Gastrocnemius medialis (tissue), 4 donors: Measurements from ENCODE around the gene SDHC. TPM values are rescaled to one million over a fixed set of nuclear protein-coding genes. Genes with fewer than 3 reads are reported as not detected.

Experiments used
- ATAC-seq, 2 donors: fragments of 150-250 bp; one replicate each; pipeline ENCODE4 v1.9.1; 2016
- DNase-seq, 2 donors: peaks; one replicate each; pipeline ENCODE4 v3.0.0-alpha.2; 2019
- H3K27ac ChIP-seq, 4 donors: fragments of 200-600 bp; sonication (generic); 1 replicate in 1 of 4; 2 replicates in 3 of 4; pipeline ENCODE4 v1.5.1; 2016 to 2018; ENCODE audit warnings: mild to moderate bottlenecking in 2 of 4, moderate library complexity in 1 of 4
- H3K27me3 ChIP-seq, 3 donors: fragments of 200-600 bp; sonication (generic) in 2 of 3; 1 replicate in 1 of 3; 2 replicates in 2 of 3; pipeline versions ENCODE4 v1.5.1 to v1.6.0; 2016 to 2019; ENCODE audit warnings: mild to moderate bottlenecking in 1 of 3, moderate library complexity in 1 of 3
- H3K36me3 ChIP-seq, 2 donors: fragments of 200-600 bp; sonication (generic) in 1 of 2; one replicate each; pipeline ENCODE4 v1.5.1; 2017 to 2018
- H3K4me1 ChIP-seq, 2 donors: fragments of 200-600 bp; sonication (generic) in 1 of 2; one replicate each; pipeline ENCODE4 v1.5.1; 2016 to 2017; ENCODE audit warnings: mild to moderate bottlenecking in 2 of 2
- H3K4me3 ChIP-seq, 4 donors: fragments of 200-600 bp; sonication (generic) in 3 of 4; 1 replicate in 1 of 4; 2 replicates in 3 of 4; pipeline ENCODE4 v1.5.1; 2016 to 2019; ENCODE audit warnings: mild to moderate bottlenecking in 2 of 4
- H3K9me3 ChIP-seq, 3 donors: fragments of 200-600 bp; sonication (generic) in 2 of 3; 1 replicate in 1 of 3; 2 replicates in 2 of 3; pipeline ENCODE4 v1.5.1; 2016 to 2019
- POLR2A ChIP-seq, 2 donors: fragments of 450-650 bp; IDR thresholded peaks; one replicate each; pipeline ENCODE4 v1.6.1; 2017; ENCODE audit warnings: antibody characterized with exemption in 2 of 2, mild to moderate bottlenecking in 2 of 2, moderate library complexity in 2 of 2
- in situ Hi-C, 4 donors: fragments of 200-750 bp; cut with MboI; loops; one replicate each; pipeline versions ENCODE4 v1.15.0 to v1.8.0; 2017; ENCODE audit warnings: low sequenced_read_pairs in 4 of 4
- intact Hi-C: fragments of 100-400 bp; cut with DNase I; formaldehyde crosslinking; loops from one replicate; pipeline ENCODE4 v1.15.1; 2023; ENCODE audit warnings: low total_unique reads
- total RNA-seq, 4 donors: library from RNA; depleted of rRNA; stranded (reverse); fragments of >200 nt; gene quantifications; one replicate each; pipeline versions ENCODE4 v1.1.0 to v1.2.3, GENCODE V29; 2016
- TF ChIP-seq, protein P1 (sequence below), 5 experiments: fragments of 450-650 bp in 3 of 5; fragments of 200-600 bp in 2 of 5; sonication (generic) in 2 of 5; IDR thresholded peaks in 4 of 5; conservative IDR thresholded peaks in 1 of 5; 1 replicate in 4 of 5; 2 replicates in 1 of 5; pipeline ENCODE4 v1.5.1; 2016 to 2019; ENCODE audit warnings: antibody characterized with exemption in 5 of 5, mild to moderate bottlenecking in 3 of 5, moderate library complexity in 3 of 5

SDHC gene
- total RNA-seq, 4 donors from 2014 or later, result 47.5 to 112 (median 63.8) TPM

DNA sequence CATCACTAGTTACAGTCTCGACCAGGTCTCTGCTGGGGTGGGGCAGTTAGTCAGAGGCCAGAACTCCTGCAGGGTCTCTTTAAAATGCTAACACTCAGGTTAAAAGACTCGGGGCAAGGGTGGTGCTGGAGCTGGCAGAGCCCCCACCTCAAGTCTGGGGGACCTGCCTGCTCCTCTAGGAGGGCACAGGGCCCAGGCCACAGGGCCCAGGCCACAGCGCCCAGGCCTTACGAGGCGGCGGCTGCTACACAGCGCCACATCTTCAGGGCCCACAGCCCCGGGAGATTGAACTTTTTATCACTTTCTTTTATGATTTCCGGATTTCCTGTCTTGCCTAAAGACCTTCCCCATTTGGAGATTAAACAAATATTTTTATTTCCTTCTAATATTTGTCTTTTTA is 14.8 kb upstream of the SDHC start:
- Histone ChIP-seq H3K4me3 (no peak overlapping the region), H3K27ac (no peak overlapping the region), H3K4me1 (no peaks in the 10 kb centered on the region), H3K27me3 (no peaks in the 10 kb centered on the region), H3K36me3 (no peaks in the 10 kb centered on the region), H3K9me3 (no peaks in the 10 kb centered on the region)
- intact Hi-C loops, result no loop called here
- ATAC-seq (no peak), DNase-seq (no peak)
- in situ Hi-C loops, result loop anchor here in 1 of 4 donors (10.0 kb wide), 1 partner anchor 65 kb away; the partner anchor contains the start of gene NR1I3
- TF ChIP-seq, protein P1, sequence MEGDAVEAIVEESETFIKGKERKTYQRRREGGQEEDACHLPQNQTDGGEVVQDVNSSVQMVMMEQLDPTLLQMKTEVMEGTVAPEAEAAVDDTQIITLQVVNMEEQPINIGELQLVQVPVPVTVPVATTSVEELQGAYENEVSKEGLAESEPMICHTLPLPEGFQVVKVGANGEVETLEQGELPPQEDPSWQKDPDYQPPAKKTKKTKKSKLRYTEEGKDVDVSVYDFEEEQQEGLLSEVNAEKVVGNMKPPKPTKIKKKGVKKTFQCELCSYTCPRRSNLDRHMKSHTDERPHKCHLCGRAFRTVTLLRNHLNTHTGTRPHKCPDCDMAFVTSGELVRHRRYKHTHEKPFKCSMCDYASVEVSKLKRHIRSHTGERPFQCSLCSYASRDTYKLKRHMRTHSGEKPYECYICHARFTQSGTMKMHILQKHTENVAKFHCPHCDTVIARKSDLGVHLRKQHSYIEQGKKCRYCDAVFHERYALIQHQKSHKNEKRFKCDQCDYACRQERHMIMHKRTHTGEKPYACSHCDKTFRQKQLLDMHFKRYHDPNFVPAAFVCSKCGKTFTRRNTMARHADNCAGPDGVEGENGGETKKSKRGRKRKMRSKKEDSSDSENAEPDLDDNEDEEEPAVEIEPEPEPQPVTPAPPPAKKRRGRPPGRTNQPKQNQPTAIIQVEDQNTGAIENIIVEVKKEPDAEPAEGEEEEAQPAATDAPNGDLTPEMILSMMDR (IDR thresholded peaks at IDR 0.05 in 4 of 5, conservative IDR thresholded peaks at IDR 0.05 in 1 of 5), result no peak
- TF ChIP-seq POLR2A (IDR thresholded peaks at IDR 0.05), result no peak

DNA sequence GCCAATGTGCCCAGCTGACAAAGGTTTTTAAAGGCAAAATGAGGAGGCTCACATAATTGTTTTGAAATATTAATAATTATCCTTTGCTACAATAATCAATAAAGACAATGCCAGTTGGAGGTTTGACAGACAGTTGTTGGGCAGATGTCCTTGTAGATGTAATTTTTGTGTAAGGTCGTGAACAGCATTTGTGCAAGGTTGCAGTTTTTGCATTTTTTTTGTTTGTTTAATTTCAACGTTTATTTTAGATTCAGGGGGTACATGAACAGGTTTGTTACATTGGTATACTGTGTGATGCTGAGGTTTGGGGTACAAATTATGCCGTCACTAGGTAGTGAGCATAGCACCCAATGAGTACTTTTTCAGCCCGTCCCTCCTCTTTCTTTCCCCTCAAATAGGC is 13.7 kb upstream of the SDHC start:
- Histone ChIP-seq H3K27me3 (peaks cover 0 to 1% (median 0%) of the 10 kb centered on the region in 3 donors), H3K27ac (no peak overlapping the region), H3K36me3 (no peaks in the 10 kb centered on the region), H3K4me1 (no peaks in the 10 kb centered on the region), H3K9me3 (no peaks in the 10 kb centered on the region), H3K4me3 (no peak overlapping the region)
- no peak for ATAC-seq
- no peak for DNase-seq
- TF ChIP-seq, protein P1 (IDR thresholded peaks at IDR 0.05 in 4 of 5, conservative IDR thresholded peaks at IDR 0.05 in 1 of 5), result no peak
- TF ChIP-seq POLR2A (IDR thresholded peaks at IDR 0.05), result no peak
- intact Hi-C loops (no loop called here), in situ Hi-C loops (no loop called here)

DNA sequence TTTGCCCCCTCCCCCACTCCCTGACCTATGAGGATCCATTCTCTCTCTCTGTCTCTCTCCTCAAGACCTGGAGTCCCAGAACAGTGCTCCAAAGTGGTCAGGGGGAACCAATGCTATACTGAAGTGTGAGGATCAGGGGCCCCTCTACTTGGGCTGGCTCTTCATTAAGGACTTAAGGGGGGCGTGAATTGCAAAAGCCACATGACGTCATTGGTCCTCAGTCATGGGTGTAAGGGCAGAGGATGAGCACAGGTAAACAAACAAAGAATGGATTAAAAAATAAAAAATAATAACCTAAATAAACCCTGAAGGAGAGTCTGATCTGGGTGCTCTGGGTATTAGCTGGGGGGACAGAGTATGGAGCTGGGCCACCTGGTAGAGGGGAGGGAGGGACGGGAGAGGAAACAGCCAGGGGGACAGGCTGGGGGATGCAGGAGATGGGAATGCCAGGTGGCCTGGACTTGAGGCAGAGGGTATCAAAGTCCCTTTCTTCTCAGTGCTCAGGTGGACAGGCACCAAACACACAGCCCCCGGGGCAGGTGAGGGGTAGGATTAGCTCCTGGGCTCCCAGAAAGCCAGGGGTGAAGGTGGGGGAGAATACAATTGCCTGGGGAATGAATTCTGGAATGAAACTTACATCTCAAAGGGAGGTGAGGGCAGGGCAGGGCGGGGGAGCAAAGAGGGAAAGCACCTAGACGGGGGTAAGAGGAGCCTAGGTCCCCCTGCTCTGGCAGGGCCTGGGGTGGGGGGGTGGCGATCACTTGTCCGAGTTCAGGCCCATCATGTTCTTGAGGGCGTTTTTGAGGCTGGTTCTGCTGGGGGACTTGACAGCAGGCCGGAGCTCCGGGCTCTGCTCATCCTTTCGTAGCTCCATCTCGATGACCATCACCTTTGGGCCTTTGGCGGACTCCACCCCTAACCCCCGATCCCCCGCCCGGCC is 9.0 kb upstream of the SDHC start:
- DNase-seq (no peak), ATAC-seq (no peak)
- intact Hi-C loops (no loop called here), in situ Hi-C loops (no loop called here)
- peak overlapping the region; percentile 51 to 62 (median 59) for H3K4me3 ChIP-seq
- peak overlapping the region; percentile 7 to 61 (median 34) for H3K27ac ChIP-seq
- H3K27me3 ChIP-seq, result peaks cover 0 to 12% (median 3%) of the 10 kb centered on the region in 3 donors
- H3K36me3 ChIP-seq, result no peaks in the 10 kb centered on the region
- H3K9me3 ChIP-seq, result no peaks in the 10 kb centered on the region
- TF ChIP-seq, protein P1 (IDR thresholded peaks at IDR 0.05 in 4 of 5, conservative IDR thresholded peaks at IDR 0.05 in 1 of 5), result no peak
- no peak for TF ChIP-seq POLR2A (IDR thresholded peaks at IDR 0.05)
- H3K4me1 ChIP-seq, result no peaks in the 10 kb centered on the region

DNA sequence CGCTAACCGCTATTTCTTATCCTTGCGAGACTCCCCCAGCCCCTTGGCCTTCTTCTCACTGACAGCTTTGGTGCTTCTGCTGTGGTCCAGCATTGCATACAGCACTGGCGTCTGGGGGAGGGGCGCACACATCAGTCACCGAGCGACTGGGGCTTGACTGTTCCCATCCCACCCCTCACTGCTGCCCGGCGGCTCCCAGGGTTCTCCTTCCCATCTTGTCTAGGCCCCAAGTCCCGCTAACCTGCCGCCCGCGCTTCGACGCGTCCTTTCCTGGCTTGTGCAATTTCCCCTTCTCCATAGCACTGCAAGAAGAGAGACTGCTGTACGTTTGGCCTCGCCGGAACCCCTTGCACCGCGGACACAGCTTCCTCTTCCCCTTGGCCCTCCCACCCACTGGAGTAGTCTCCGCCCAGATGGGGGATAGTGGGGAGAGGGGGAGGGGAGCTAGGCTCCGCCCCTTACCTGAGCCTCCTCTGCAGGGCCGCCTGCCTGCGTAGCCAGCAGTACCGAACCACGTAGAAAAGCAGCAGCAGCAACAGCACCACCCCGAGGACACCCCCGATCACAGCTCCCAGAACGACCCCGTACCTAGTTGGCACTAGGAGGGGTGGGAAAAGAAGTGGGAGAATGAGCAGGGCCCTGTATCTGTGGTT is 8.2 kb upstream of the SDHC start:
- Histone ChIP-seq H3K4me1 (no peaks in the 10 kb centered on the region), H3K9me3 (no peaks in the 10 kb centered on the region), H3K27ac (peak overlapping the region; percentile 7 to 61 (median 34)), H3K27me3 (peaks cover 0 to 12% (median 3%) of the 10 kb centered on the region in 3 donors), H3K4me3 (peak overlapping the region; percentile 51 to 62 (median 59)), H3K36me3 (no peaks in the 10 kb centered on the region)
- intact Hi-C loops (no loop called here), in situ Hi-C loops (no loop called here)
- peak; percentile 39 to 54 for DNase-seq
- peak in 1 of 2 donors; percentile 57 for ATAC-seq
- TF ChIP-seq POLR2A (IDR thresholded peaks at IDR 0.05), result peak in 1 of 2 donors; percentile 50
- TF ChIP-seq, protein P1 (IDR thresholded peaks at IDR 0.05 in 4 of 5, conservative IDR thresholded peaks at IDR 0.05 in 1 of 5), result no peak
